ENCODE data around the gene LRRFIP2. TPM values are rescaled to one million over a fixed set of nuclear protein-coding genes. Genes with fewer than 3 reads are reported as not detected.

The LRRFIP2 gene
- total RNA-seq, 4 donors from 2014 or later = 48.9 to 64.8 (median 62.7) TPM

DNA sequence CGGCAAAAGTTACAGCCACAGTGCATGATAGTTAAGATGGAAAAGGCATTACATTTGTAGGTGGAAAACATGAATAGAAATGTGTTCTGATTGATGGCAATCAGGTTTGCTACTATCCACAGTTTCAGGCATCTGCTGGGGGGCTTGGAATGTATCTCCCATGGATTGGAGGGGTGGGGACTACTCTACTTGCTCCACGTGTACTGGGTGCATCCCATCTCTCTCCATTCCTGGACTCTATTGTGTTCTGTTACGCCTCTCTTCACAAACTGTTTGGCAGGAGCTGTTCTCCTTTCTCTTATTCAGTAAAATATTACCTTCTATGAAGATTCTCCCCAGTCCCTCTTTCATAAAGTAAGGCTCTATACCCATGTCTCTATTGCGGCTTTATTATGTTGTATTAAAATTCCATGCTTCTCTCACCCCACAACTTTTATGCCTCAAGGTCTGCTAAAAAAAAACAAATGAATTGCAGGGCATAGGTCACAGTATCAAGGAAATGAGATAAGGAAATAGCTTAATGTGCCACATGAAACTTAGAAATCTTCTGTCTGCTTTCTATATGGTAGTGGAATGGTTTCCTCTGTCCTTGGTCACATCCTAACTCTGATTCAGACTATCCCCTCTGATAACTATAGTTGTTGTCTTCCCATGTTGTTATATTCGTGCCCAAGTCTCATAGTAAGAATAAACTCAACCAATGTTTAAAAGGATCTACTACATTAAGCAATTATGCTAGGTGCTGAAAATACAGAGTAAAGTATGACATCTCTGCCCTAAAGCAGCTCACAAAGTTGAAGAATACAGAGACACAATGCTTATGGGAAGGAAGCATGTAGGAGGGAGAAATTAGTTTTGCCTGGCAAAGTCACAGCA, 43.2 kb downstream of the LRRFIP2 start:
- H3K27ac ChIP-seq = no peak overlapping the region
- no peaks in the 10 kb centered on the region for H3K36me3 ChIP-seq
- H3K4me3 ChIP-seq = no peak overlapping the region
- peaks cover 0 to 25% (median 2%) of the 10 kb centered on the region in 4 donors for H3K4me1 ChIP-seq
- no peak for TF ChIP-seq EP300 (IDR thresholded peaks at IDR 0.05)
- TF ChIP-seq, protein P1, sequence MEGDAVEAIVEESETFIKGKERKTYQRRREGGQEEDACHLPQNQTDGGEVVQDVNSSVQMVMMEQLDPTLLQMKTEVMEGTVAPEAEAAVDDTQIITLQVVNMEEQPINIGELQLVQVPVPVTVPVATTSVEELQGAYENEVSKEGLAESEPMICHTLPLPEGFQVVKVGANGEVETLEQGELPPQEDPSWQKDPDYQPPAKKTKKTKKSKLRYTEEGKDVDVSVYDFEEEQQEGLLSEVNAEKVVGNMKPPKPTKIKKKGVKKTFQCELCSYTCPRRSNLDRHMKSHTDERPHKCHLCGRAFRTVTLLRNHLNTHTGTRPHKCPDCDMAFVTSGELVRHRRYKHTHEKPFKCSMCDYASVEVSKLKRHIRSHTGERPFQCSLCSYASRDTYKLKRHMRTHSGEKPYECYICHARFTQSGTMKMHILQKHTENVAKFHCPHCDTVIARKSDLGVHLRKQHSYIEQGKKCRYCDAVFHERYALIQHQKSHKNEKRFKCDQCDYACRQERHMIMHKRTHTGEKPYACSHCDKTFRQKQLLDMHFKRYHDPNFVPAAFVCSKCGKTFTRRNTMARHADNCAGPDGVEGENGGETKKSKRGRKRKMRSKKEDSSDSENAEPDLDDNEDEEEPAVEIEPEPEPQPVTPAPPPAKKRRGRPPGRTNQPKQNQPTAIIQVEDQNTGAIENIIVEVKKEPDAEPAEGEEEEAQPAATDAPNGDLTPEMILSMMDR (IDR thresholded peaks at IDR 0.05) = no peak
- TF ChIP-seq POLR2A (IDR thresholded peaks at IDR 0.05) = no peak
- WGBS, 2 donors = 69 to 70% methylated on average over 5 of the region's 5 CpGs
- DNase-seq (ENCODE audit: low spot score in 2 of 2) = no peak
- H3K9me3 ChIP-seq = no peaks in the 10 kb centered on the region
- no peaks in the 10 kb centered on the region for H3K27me3 ChIP-seq

DNA sequence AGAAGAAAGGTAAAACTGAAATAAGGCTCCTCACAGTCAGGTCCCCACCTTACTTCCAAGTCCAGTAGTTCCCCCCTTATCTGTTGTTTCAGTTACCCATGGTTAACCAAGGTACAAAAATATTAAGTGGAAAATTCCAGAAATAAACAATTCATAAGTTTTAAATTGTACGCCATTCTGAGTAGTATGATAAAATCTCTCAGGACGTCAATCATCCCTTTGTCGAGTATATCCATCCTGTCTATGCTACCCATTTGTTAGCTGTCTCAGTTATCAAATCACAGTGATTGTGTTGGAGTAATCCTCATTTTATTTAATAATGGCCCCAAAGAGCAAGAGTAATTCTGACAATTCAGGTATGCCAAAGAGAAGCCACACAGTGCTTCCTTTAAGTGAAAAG, 43.9 kb downstream of the LRRFIP2 start:
- no peaks in the 10 kb centered on the region for H3K27me3 ChIP-seq
- H3K4me1 ChIP-seq = peaks cover 0 to 25% (median 2%) of the 10 kb centered on the region in 4 donors
- no peaks in the 10 kb centered on the region for H3K36me3 ChIP-seq
- H3K9me3 ChIP-seq = no peaks in the 10 kb centered on the region
- no peak overlapping the region for H3K27ac ChIP-seq
- DNase-seq (ENCODE audit: low spot score in 2 of 2) = no peak
- no peak for TF ChIP-seq POLR2A (IDR thresholded peaks at IDR 0.05)
- TF ChIP-seq, protein P1 (IDR thresholded peaks at IDR 0.05) = no peak
- no peak for TF ChIP-seq EP300 (IDR thresholded peaks at IDR 0.05)
- WGBS, 2 donors = 91 to 93% methylated on average over 3 of the region's 3 CpGs
- H3K4me3 ChIP-seq = no peak overlapping the region

DNA sequence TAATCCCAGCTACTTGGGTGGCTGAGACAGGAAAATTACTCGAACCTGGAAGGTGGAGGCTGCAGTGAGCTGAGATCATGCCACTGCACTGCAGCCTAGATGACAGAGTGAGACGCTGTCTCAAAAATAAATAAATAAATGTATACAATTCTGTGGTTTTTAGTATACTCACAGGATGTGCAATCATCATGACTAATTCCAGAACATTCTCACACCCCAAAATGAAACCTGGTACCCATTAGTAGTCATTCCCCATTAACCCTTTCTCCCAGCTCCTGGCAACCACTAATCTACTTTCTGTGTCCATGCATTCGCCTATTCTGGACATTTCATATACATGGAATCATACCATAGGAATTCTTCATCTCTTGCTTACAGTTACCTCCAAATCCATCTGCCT, 44.5 kb downstream of the LRRFIP2 start:
- Histone ChIP-seq H3K36me3 (no peaks in the 10 kb centered on the region), H3K27me3 (no peaks in the 10 kb centered on the region), H3K27ac (no peak overlapping the region), H3K4me3 (no peak overlapping the region), H3K9me3 (no peaks in the 10 kb centered on the region), H3K4me1 (peaks cover 0 to 25% (median 2%) of the 10 kb centered on the region in 4 donors)
- DNase-seq (ENCODE audit: low spot score in 2 of 2) = no peak
- no peak for TF ChIP-seq EP300 (IDR thresholded peaks at IDR 0.05)
- TF ChIP-seq, protein P1 (IDR thresholded peaks at IDR 0.05) = no peak
- no peak for TF ChIP-seq POLR2A (IDR thresholded peaks at IDR 0.05)
- 90 to 92% methylated on average over 3 of the region's 3 CpGs for WGBS, 2 donors

DNA sequence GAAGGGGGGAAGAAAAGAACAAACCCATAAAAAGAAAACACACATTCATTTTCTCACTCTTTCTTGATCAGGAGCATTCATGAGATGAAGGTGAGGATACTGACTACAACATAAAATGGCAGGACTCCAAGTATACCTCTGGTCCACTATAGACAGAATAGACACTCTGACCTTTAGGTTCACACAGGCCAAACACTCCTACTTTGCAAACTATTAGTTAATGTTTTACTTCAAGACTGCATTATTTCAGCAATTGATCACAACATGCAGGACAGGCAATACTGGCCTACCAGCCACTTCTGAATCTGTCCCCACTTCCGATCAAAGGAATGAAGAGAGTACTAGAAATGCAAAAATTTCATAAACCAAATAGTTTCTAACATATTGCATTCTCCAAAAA, 47.0 kb downstream of the LRRFIP2 start:
- peaks cover 0 to 7% (median 0%) of the 10 kb centered on the region in 3 donors for H3K36me3 ChIP-seq
- no peak for TF ChIP-seq POLR2A (IDR thresholded peaks at IDR 0.05)
- TF ChIP-seq, protein P1 (IDR thresholded peaks at IDR 0.05) = no peak
- TF ChIP-seq EP300 (IDR thresholded peaks at IDR 0.05) = no peak
- no peaks in the 10 kb centered on the region for H3K27me3 ChIP-seq
- H3K9me3 ChIP-seq = no peaks in the 10 kb centered on the region
- no peak for DNase-seq (ENCODE audit: low spot score in 2 of 2)
- 97 to 100% methylated on average over 1 of the region's 1 CpG for WGBS, 2 donors
- no peak overlapping the region for H3K27ac ChIP-seq
- H3K4me3 ChIP-seq = no peak overlapping the region
- peaks cover 0 to 22% (median 2%) of the 10 kb centered on the region in 4 donors for H3K4me1 ChIP-seq

DNA sequence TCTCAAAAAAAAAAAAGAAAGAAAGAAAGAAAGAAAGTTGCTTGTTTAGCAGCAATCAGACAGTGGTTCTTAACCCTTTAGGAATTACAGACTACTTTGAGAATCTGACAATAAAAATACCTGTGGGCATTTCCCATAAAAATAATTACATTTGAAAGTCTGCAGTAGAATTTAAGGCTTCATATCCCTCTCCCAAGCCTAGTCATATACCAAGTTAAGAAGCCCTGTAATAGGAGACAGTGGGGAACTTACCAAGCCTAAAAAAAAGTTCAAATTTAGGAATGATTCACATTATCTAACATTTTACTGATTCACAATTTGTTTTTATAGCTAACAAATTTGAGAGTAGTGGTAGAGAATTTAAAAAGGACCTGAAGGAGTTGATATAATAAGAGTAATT, 47.5 kb downstream of the LRRFIP2 start:
- H3K4me3 ChIP-seq = no peak overlapping the region
- H3K9me3 ChIP-seq = no peaks in the 10 kb centered on the region
- peaks cover 0 to 17% (median 2%) of the 10 kb centered on the region in 4 donors for H3K4me1 ChIP-seq
- no peak overlapping the region for H3K27ac ChIP-seq
- peaks cover 0 to 11% (median 0%) of the 10 kb centered on the region in 3 donors for H3K36me3 ChIP-seq
- TF ChIP-seq, protein P1 (IDR thresholded peaks at IDR 0.05) = no peak
- TF ChIP-seq POLR2A (IDR thresholded peaks at IDR 0.05) (no peak), EP300 (IDR thresholded peaks at IDR 0.05) (no peak)
- no peak for DNase-seq (ENCODE audit: low spot score in 2 of 2)
- no peaks in the 10 kb centered on the region for H3K27me3 ChIP-seq
